NCI-H146 treated with DMSO at 0.1 percent for 48 hours (cell line): ENCODE results near the gene DCDC2B.
"Not testable (repeated sequence)": the region's sequence is repeated elsewhere in the genome, so short reads cannot be mapped to it uniquely, and the experiment has no call there.

Experiments
- DNase-seq: peaks from one replicate; lab custom pipeline; 2025; ENCODE audit not compliant: unreplicated experiment; lab: John Stamatoyannopoulos, UW

Gene DCDC2B

DNA sequence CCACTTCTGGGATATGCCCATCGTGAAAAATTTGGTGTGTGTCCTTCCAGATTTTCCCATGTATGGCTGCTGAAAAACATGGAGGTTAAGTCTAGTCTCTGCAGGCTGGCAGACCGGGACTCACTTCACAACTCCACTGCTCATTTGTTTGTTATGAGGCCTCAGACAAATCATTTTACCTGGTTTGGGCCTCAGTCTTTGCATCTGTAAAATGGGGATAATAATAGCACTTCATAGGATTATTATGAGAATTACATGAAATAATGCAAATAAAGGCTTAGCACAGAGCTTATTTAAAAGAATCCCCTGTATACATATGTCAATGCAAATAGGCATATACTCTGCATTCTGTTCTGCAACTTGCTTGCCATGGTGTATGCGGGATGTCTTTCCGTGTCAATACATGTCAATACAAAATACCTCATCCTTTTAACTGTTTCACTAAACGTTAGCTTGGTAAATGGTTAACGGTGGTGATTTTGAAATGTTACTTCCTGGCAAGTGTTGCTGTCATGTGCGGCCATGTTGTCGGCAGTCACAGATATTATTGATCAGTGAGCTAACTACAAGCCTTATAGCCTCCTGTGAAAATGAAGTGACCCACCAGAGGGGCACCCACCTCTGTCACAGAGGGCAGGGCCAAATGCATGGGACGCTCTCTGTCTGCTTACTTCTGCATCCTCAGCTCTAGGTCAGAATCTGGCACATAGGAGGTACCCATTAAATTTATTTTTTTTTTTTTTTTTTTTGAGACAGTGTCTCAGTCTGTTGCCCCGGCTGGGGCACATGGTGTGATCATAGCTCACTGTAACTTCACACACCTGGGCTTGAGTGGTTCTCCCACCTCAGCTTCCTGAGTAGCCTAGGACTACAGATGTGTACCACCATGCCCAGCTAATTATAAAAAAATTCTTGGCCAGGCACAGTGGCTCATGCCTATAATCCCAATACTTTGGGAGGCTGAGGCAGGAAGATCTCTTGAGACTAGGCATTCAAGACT is 46.5 kb downstream of the DCDC2B start:
- DNase-seq, result no peak

DNA sequence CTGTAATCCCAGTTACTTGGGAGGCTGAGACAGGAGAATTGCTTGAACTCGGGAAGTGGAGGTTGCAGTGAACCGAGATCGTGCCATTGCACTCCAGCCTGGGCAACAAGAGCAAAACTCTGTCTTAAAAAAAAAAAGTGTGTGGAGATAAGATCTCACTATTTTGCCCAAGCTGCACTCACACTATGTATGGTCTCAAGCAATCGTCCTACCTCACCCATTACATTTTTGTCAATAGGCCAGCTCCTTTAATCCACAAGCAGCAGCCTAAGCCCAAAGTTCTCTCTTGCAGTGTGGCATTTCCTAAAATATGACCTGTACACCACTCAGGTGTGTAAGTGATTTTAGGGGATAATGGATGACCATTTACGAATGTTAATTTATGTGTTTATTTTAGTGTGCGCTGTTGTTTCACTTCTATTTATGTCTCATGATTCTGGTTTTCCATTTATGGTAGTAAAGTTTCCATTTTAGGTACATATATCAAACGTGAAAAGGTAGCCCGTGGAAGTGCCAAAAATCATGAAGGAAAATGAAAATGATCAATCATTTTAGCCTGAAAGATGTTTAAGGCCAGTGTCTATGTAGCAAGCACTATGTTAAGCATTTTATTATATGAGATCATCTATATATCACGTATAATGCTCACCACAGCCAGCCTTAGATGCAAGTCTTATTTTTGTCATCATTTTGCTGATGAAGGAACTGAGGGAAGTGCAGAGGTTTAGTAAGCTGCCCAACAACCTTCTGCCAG is 47.8 kb downstream of the DCDC2B start:
- no peak for DNase-seq

DNA sequence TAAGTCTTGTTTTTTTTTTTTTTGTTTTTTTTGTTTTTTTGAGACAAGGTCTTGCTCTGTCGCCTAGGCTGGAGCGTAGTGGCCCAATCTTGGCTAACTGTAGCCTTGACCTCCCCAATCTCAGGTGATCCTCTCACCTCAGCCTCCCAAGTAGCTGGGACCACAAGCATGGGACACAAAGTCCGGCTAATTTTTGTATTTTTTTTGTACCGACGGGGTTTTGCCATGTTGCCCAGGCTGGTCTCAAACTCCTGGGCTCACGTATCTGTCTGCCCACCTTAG is 48.3 kb downstream of the DCDC2B start:
- DNase-seq, result no peak

DNA sequence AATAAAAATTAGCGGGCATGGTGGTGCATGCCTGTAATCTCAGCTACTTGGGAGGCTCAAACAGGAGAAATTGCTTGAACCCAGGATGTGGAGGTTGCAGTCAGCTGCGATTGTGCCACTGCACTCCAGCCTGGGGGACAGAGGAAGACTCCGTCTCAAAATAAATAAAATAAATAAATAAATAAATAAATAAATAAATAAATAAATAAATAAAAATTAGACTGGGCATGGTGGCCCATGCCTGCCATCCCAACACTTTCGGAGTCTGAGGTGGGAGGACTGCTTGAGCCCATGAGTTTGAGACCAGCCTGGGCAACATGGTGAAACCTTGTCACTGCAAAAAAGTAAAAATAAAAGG is 54.3 kb downstream of the DCDC2B start:
- DNase-seq, result not testable (repeated sequence)

DNA sequence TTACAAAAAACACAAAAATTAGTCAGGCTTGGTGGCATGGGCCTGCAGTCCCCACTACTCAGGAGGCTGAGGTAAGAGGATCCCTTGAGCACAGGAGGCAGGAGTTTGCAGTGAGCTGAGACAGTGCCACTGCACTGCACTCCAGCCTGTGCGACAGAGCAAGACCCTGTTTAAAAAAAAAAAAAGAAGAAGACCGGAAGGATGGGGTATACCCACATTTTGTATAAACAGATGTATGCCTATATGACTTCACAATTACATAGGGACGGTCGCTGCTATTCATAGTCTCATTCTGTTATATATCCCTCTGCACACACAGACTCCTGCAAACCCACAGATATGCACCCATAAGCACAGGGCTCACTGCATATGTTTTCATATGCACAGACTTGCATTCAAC is 54.9 kb downstream of the DCDC2B start:
- DNase-seq, result no peak
